Activated CD8-positive, alpha-beta memory T cell treated with anti-CD3 and anti-CD28 coated beads for 4 hours (primary cell): ENCODE data around the gene SPAG17.

Source experiments
- DNase-seq, 2 donors: peaks; one replicate each; pipeline ENCODE4 v3.0.0-alpha.2; 2020; ENCODE audit warnings: low read depth in 2 of 2

Gene SPAG17

DNA sequence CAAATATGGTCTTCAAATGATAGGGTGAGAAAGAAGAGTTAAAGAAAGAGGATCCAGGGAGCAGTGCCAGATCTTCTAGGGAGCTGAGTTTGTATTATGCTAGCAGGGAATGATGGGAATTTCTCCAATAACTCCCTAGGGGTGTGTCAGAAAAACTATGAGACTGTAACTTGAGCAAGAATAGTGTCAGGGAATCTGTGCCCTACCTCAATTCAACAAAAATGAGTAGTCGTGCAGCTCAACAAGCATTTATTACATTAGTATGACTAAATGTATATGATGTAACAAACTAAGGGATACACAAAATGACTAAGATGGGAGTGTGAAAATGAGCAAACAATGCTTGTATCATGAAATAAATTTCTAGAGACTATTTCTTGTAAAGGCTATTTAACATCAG, 24.2 kb downstream of the SPAG17 start:
- no peak for DNase-seq

- no peak for DNase-seq
Observed at GRCh38 chr1:118159569-118159968, 25.5 kb downstream of the SPAG17 start.

GRCh38 chr1:118158924-118159323, 26.1 kb downstream of the SPAG17 start:
- no peak for DNase-seq

DNA sequence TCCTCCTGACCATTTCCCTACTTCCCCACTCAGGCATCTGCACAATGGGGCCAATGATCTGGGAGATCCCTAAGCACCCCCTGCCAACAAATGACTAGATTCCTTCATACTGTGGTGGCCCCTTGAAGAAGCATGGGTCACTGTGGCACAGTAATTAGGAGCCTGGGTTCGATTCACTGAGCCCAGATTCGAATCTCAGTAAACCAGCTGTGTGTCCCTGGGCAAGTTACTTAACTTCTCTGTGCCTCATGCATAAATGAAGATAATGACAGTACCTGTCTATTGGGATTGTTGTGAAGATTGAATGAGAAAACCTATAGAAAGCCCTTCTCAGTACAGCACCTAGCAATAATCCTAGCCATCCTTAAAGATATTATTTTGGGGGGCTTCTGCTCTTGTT, 27.5 kb downstream of the SPAG17 start:
- DNase-seq = no peak

DNA sequence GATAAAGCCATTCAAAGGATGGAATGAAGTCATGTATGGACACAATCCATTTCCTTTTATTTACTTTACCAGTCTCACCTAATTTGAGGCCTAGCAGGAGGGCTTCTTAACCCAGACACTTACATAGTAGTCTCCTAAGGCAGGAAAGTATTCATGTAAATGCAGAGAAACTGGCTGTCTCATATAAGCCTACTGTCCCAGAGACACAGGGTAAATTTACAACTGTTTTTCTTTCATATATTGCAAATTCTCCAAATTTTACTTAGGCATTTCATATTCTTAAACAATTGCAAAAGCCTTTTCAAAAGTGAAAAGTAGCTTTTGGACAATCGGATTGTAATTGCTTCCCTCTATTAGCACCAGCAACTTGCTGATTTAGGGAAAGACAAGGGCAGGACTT, 29.9 kb downstream of the SPAG17 start:
- no peak for DNase-seq

DNA sequence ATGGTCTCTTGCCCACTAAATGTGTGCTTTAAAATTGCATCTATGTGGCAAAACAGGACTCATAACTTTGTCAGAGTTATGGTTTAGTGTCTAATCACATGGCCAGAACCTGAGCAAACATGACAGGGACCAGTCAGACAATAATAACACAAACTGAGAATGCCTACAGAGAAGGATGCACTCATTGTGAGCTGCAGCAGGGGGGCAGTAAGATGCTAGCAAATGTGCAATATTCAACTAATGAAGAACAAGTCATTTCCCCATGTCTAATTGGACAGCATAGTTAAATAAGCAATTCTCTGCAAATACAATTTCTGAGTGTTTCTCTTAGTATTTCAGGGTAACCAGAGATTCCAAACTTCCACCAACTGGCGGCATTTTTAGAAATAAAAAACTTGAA, 30.8 kb downstream of the SPAG17 start:
- no peak for DNase-seq

- no peak for DNase-seq
Observed at GRCh38 chr1:118151312-118151937, 33.6 kb downstream of the SPAG17 start.

- DNase-seq = no peak
Observed at GRCh38 chr1:118149799-118150198, 35.2 kb downstream of the SPAG17 start.

GRCh38 chr1:118148034-118148433, 37.0 kb downstream of the SPAG17 start:
- DNase-seq = no peak

DNA sequence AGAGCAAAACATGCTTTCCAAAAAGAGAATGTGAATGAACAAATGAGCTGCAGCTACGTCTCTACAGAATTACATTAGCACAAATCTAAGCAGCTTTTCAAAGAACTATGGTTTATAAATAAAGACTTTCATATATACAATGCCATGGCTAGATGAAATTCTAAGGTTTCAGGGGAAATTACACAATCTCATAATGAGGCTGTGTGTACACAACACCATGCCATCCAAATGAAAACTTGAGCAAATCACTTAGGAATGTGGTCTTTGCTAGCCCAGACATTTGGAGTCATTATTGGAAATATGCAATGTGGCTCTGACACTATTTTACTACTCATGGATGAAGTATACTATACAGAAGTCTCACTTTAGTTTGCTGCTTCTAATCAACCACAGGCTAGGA, 37.5 kb downstream of the SPAG17 start:
- no peak for DNase-seq

DNA sequence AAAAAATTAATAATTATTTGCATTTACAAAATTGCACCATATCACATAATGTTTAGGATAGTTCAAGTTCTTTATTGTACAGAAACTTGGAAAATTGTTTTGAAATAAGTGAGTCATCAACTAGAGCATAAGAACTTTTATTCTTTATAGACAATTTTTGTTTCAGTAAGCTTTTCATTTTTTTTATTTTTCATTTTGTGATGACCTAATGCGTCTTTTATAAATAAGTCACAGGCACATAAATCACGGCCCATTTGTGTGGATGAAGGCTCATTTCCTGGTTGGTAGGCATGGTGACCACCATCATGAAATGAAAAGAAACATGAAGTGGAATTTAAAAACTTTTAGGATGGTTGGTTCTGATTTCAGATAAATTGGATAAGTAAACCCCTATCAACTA, 39.3 kb downstream of the SPAG17 start:
- no peak for DNase-seq

DNA sequence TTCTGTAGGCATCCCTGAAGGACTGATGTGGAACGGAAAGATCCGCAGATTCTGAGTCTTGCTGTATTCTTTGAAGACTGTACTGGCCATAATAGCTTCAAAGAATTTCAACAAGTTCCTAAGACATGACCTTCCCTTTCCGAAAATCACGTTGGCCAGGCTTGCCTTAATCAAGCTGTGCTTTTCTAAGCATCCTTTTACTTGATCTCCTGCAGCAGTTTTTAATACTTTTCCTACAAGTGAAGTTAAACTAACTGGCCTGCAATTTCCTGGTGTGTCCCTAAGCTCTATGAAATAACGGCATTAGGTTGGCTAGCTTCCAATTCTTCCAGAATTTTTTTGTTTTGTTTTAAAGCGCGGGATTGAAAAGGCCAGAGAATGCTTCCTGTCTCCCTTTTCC, 40.3 kb downstream of the SPAG17 start:
- no peak for DNase-seq

GRCh38 chr1:118143831-118144230, 41.2 kb downstream of the SPAG17 start:
- DNase-seq = no peak

GRCh38 chr1:118143121-118143520, 41.9 kb downstream of the SPAG17 start:
- DNase-seq = no peak

GRCh38 chr1:118142546-118142945, 42.5 kb downstream of the SPAG17 start:
- DNase-seq = no peak

GRCh38 chr1:118137900-118138299, 47.1 kb downstream of the SPAG17 start:
- DNase-seq = no peak

- DNase-seq = no peak
Observed at GRCh38 chr1:118136187-118136941, 48.7 kb downstream of the SPAG17 start.

DNA sequence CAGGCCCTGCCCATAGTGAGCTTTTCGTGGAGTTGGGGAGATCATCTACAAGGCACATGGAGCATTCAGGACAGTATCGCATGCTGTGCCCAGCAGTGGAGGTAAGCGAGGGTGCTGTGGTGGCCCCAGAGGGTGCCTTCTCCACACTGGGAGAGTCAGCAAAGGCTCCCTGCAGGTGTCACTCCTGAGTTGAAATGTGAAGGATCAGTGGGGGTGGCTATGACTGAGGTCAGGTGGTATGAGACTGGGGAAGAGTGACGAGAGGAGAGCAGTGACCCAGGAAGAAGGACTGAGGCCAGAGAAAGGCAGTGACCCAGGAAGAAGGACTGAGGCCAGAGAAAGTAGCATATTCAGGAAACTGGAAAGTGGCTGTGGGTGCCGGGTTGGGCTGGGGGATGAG, 53.0 kb downstream of the SPAG17 start:
- DNase-seq = no peak

- no peak for DNase-seq
Observed at GRCh38 chr1:118128761-118129160, 56.3 kb downstream of the SPAG17 start.

DNA sequence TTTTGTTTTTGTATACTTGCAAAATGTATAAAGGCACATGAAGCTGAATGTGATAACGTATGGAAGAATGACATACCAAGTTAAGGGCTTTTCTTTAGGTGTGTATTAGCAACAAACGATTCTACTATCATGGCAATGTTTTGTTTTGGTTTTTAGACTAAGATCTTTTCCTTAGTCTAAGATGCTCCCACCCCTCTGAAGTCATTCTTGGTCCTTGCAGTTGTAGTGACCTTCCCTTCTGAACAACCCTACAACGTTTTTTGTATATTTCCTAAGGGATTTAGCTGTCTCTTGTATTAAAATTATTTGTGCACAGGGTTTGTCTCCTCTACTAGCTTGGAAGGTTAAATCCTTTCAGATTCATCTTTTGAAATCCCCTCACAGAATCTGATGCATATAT, 61.0 kb downstream of the SPAG17 start:
- DNase-seq = no peak

GRCh38 chr1:118123116-118123839, 61.8 kb downstream of the SPAG17 start:
- DNase-seq = no peak

- no peak for DNase-seq
Observed at GRCh38 chr1:118122234-118123004, 62.6 kb downstream of the SPAG17 start.
